NCI-H510A treated with DMSO at 0.1 percent for 48 hours (cell line): Measurements from ENCODE around the gene TNPO3.

Experiments used
- DNase-seq: peaks from one replicate; lab custom pipeline; 2025; lab: John Stamatoyannopoulos, UW

The TNPO3 gene

GRCh38 chr7:128906766-128907559 is 147.9 kb downstream of the TNPO3 start:
- no peak for DNase-seq

- DNase-seq, result no peak
These were observed 148.7 kb downstream of the TNPO3 start for GRCh38 chr7:128906001-128906765.

GRCh38 chr7:128904381-128905197 is 150.3 kb downstream of the TNPO3 start:
- peak; percentile 10 for DNase-seq
